H4 (cell line): Measurements from ENCODE around the gene CAMSAP1. TPM values are rescaled to one million over a fixed set of nuclear protein-coding genes. Genes with fewer than 3 reads are reported as not detected.

Source experiments
- DNase-seq: peaks from one replicate; pipeline ENCODE4 v3.0.0-alpha.2; 2015; ENCODE audit warnings: low spot score
- total RNA-seq: library from RNA; depleted of rRNA; stranded (reverse); fragments of >200 nt; shearing (Covaris generic); gene quantifications from 2 replicates; pipeline ENCODE4 v1.2.3, GENCODE V29; 2014

Gene CAMSAP1
- total RNA-seq, 1 experiment from 2014 or later = 11.0 TPM

- DNase-seq = no peak
These were observed 34.1 kb upstream of the CAMSAP1 start for GRCh38 chr9:135941288-135941995.

GRCh38 chr9:135939351-135940265 lies 32.3 kb upstream of the CAMSAP1 start:
- DNase-seq = peak; percentile 26

- DNase-seq = no peak
These were observed 30.5 kb upstream of the CAMSAP1 start for GRCh38 chr9:135937521-135938489.

- no peak for DNase-seq
These were observed 25.8 kb upstream of the CAMSAP1 start for GRCh38 chr9:135933114-135933513.

GRCh38 chr9:135932656-135933055 lies 25.3 kb upstream of the CAMSAP1 start:
- DNase-seq = no peak

- DNase-seq = no peak
These were observed 24.0 kb upstream of the CAMSAP1 start for GRCh38 chr9:135931349-135931820.

- DNase-seq = no peak
These were observed 23.4 kb upstream of the CAMSAP1 start for GRCh38 chr9:135930446-135931345.

GRCh38 chr9:135929656-135930445 lies 22.5 kb upstream of the CAMSAP1 start:
- DNase-seq = no peak

- DNase-seq = no peak
These were observed 21.6 kb upstream of the CAMSAP1 start for GRCh38 chr9:135928731-135929655.

GRCh38 chr9:135928074-135928730 lies 20.9 kb upstream of the CAMSAP1 start:
- no peak for DNase-seq

GRCh38 chr9:135927195-135928013 lies 20.1 kb upstream of the CAMSAP1 start:
- DNase-seq = no peak

- DNase-seq = peak; percentile 96
These were observed 19.3 kb upstream of the CAMSAP1 start for GRCh38 chr9:135926402-135927194.

- no peak for DNase-seq
These were observed 18.3 kb upstream of the CAMSAP1 start for GRCh38 chr9:135925496-135926133.

GRCh38 chr9:135924628-135925338 lies 17.4 kb upstream of the CAMSAP1 start:
- no peak for DNase-seq

GRCh38 chr9:135923508-135923907 lies 16.2 kb upstream of the CAMSAP1 start:
- DNase-seq = no peak
